Cardiac muscle cell (in vitro differentiated cells and primary cell): ENCODE data around the gene COL23A1. TPM values are rescaled to one million over a fixed set of nuclear protein-coding genes. Genes with fewer than 3 reads are reported as not detected.

Experiments
- DNase-seq, 2 donors: peaks; one replicate each; pipeline versions ENCODE4 v3.0.0 to v3.0.0-alpha.2; 2010 to 2017; ENCODE audit warnings: low read depth in 1 of 2, low spot score in 1 of 2
- H3K27ac ChIP-seq: fragments of 200-600 bp; sonication (generic); 2 replicates; pipeline ENCODE4 v1.5.1; 2016
- H3K27me3 ChIP-seq: fragments of 200-600 bp; sonication (generic); 2 replicates; pipeline ENCODE4 v1.6.0; 2016; ENCODE audit warnings: control low read depth
- H3K36me3 ChIP-seq: fragments of 200-600 bp; sonication (generic); 2 replicates; pipeline ENCODE4 v1.5.1; 2016; ENCODE audit warnings: control low read depth
- H3K4me1 ChIP-seq: fragments of 200-600 bp; sonication (generic); 2 replicates; pipeline ENCODE4 v1.8.1; 2017; ENCODE audit warnings: low read depth, mild to moderate bottlenecking, mixed run types
- H3K4me3 ChIP-seq: fragments of 200-600 bp; sonication (generic); 2 replicates; pipeline ENCODE4 v1.5.1; 2016; ENCODE audit warnings: mild to moderate bottlenecking
- H3K9me3 ChIP-seq: fragments of 200-600 bp; sonication (generic); 2 replicates; pipeline ENCODE4 v1.5.1; 2017; ENCODE audit warnings: low read depth, mild to moderate bottlenecking, control low read depth
- CTCF ChIP-seq: IDR thresholded peaks from 2 replicates; pipeline ENCODE4 v1.5.1; 2012; ENCODE audit warnings: low read depth, mild to moderate bottlenecking, low read length
- polyA plus RNA-seq: library from polyadenylated mRNA; unstranded; fragments of >200 nt; fragmentation: Nextera tagmentation; extraction: Ambion mirVana; gene quantifications from 2 replicates; pipeline ENCODE4 v1.2.1, GENCODE V29; 2016
- total RNA-seq: library from RNA; depleted of rRNA; stranded (reverse); fragments of >200 nt; gene quantifications from 2 replicates; pipeline ENCODE4 v1.2.3, GENCODE V29; 2016

Gene COL23A1
- total and polyA plus RNA-seq, 2 experiments from 2014 or later = 28.9 to 43.0 TPM

- peak overlapping the region; percentile 5 for H3K27ac ChIP-seq
- H3K4me3 ChIP-seq = no peak overlapping the region
- no peak for TF ChIP-seq CTCF
- peaks cover 14% of the 10 kb centered on the region for H3K4me1 ChIP-seq
- no peaks in the 10 kb centered on the region for H3K9me3 ChIP-seq
- H3K27me3 ChIP-seq = no peaks in the 10 kb centered on the region
- no peaks in the 10 kb centered on the region for H3K36me3 ChIP-seq
- DNase-seq = peak in 1 of 2 donors; percentile 36
Observed at GRCh38 chr5:178330791-178331404, 259.3 kb downstream of the COL23A1 start.

- H3K4me3 ChIP-seq = no peak overlapping the region
- no peak for TF ChIP-seq CTCF
- no peaks in the 10 kb centered on the region for H3K9me3 ChIP-seq
- no peak overlapping the region for H3K27ac ChIP-seq
- DNase-seq = no peak
- H3K36me3 ChIP-seq = no peaks in the 10 kb centered on the region
- H3K27me3 ChIP-seq = no peaks in the 10 kb centered on the region
- peaks cover 14% of the 10 kb centered on the region for H3K4me1 ChIP-seq
Observed at GRCh38 chr5:178328826-178329730, 261.1 kb downstream of the COL23A1 start.

- Histone ChIP-seq H3K36me3 (no peaks in the 10 kb centered on the region), H3K27ac (no peak overlapping the region), H3K4me3 (no peak overlapping the region), H3K27me3 (no peaks in the 10 kb centered on the region), H3K9me3 (no peaks in the 10 kb centered on the region), H3K4me1 (peaks cover 14% of the 10 kb centered on the region)
- no peak for TF ChIP-seq CTCF
- no peak for DNase-seq
Observed at GRCh38 chr5:178327931-178328711, 262.1 kb downstream of the COL23A1 start.

GRCh38 chr5:178327446-178327845 is 262.7 kb downstream of the COL23A1 start:
- Histone ChIP-seq H3K27ac (no peak overlapping the region), H3K4me1 (peaks cover 14% of the 10 kb centered on the region), H3K36me3 (no peaks in the 10 kb centered on the region), H3K27me3 (no peaks in the 10 kb centered on the region), H3K4me3 (no peak overlapping the region), H3K9me3 (no peaks in the 10 kb centered on the region)
- no peak for DNase-seq
- TF ChIP-seq CTCF = no peak

GRCh38 chr5:178326374-178326715 is 263.8 kb downstream of the COL23A1 start:
- Histone ChIP-seq H3K4me3 (no peak overlapping the region), H3K36me3 (no peaks in the 10 kb centered on the region), H3K4me1 (peaks cover 11% of the 10 kb centered on the region), H3K27me3 (no peaks in the 10 kb centered on the region), H3K27ac (no peak overlapping the region), H3K9me3 (no peaks in the 10 kb centered on the region)
- no peak for TF ChIP-seq CTCF
- no peak for DNase-seq
